Mesendoderm (in vitro differentiated cells): ENCODE results near the gene SNX1.

ENCODE experiments used
- DNase-seq: peaks from one replicate; pipeline ENCODE4 v3.0.0; 2013
- H2AK5ac ChIP-seq: 2 replicates; pipeline ENCODE4 v1.6.1; 2013; ENCODE audit warnings: low read length, inconsistent platforms
- H2BK120ac ChIP-seq: 2 replicates; pipeline ENCODE4 v1.6.1; 2013; ENCODE audit warnings: low read depth, mild to moderate bottlenecking, low read length, moderate library complexity, mixed read lengths
- H2BK15ac ChIP-seq: replicated peaks from 2 replicates; pipeline ENCODE4 v1.6.1; 2013; ENCODE audit warnings: low read depth, mild to moderate bottlenecking, moderate library complexity
- H2BK5ac ChIP-seq: 2 replicates; pipeline ENCODE4 v1.6.1; 2013; ENCODE audit warnings: low read length, inconsistent platforms
- H3K18ac ChIP-seq: 2 replicates; pipeline ENCODE4 v1.6.1; 2013; ENCODE audit warnings: mild to moderate bottlenecking, low read length, mixed read lengths
- H3K23ac ChIP-seq: one replicate; pipeline ENCODE4 v1.6.1; 2013; ENCODE audit warnings: low read length
- H3K27ac ChIP-seq: 2 replicates; pipeline ENCODE4 v1.5.1; 2013; ENCODE audit warnings: low read depth, mild to moderate bottlenecking, inconsistent platforms, low read length, moderate library complexity
- H3K27me3 ChIP-seq: 2 replicates; pipeline ENCODE4 v1.6.1; 2013; ENCODE audit warnings: low read length, control low read depth, mild to moderate bottlenecking, inconsistent platforms; ENCODE audit not compliant: insufficient read depth, poor library complexity
- H3K36me3 ChIP-seq: 2 replicates; pipeline ENCODE4 v1.6.1; 2013; ENCODE audit warnings: low read length, inconsistent platforms; ENCODE audit not compliant: control insufficient read depth, insufficient read depth
- H3K4ac ChIP-seq: one replicate; pipeline ENCODE4 v1.6.1; 2013; ENCODE audit warnings: low read depth, mild to moderate bottlenecking, low read length, moderate library complexity
- H3K4me1 ChIP-seq: 2 replicates; pipeline ENCODE4 v1.6.1; 2013; ENCODE audit warnings: low read depth, low read length, inconsistent platforms; ENCODE audit not compliant: control insufficient read depth
- H3K4me2 ChIP-seq: 2 replicates; pipeline ENCODE4 v1.6.1; 2013; ENCODE audit warnings: low read length
- H3K4me3 ChIP-seq: 2 replicates; pipeline ENCODE4 v1.5.1; 2013; ENCODE audit warnings: mild to moderate bottlenecking, low read length
- H3K56ac ChIP-seq: one replicate; pipeline ENCODE4 v1.6.1; 2013; ENCODE audit warnings: low read length
- H3K79me1 ChIP-seq: 2 replicates; pipeline ENCODE4 v1.6.1; 2013; ENCODE audit warnings: low read length, inconsistent platforms
- H3K79me2 ChIP-seq: 2 replicates; pipeline ENCODE4 v1.6.1; 2013; ENCODE audit warnings: mild to moderate bottlenecking, low read length; ENCODE audit not compliant: control insufficient read depth, insufficient read depth
- H3K9ac ChIP-seq: 2 replicates; pipeline ENCODE4 v1.6.1; 2013; ENCODE audit warnings: low read length, inconsistent platforms
- H4K5ac ChIP-seq: one replicate; pipeline ENCODE4 v1.6.1; 2013; ENCODE audit warnings: low read length
- H4K8ac ChIP-seq: one replicate; pipeline ENCODE4 v1.6.1; 2013; ENCODE audit warnings: low read depth, mild to moderate bottlenecking, control low read depth, low read length, moderate library complexity
- WGBS: extraction: QIAGEN DNeasy Blood & Tissue Kit; methylation state at CpG from one replicate; pipeline ENCODE4 v1.1.7; 2013; ENCODE audit warnings: low lambda C conversion rate, missing lambda C conversion rate; ENCODE audit not compliant: insufficient coverage; ENCODE audit errors: extremely low coverage; 5-methylcytosine and 5-hydroxymethylcytosine counted together

Gene SNX1

GRCh38 chr15:64095431-64095794 lies 369 bp upstream of the SNX1 start:
- Histone ChIP-seq H3K4me1 (peaks cover 7% of the 10 kb centered on the region), H2AK5ac (no peak overlapping the region), H4K5ac (no peak overlapping the region), H2BK5ac (no peak overlapping the region), H2BK120ac (no peak overlapping the region), H4K8ac (peak overlapping the region; percentile 59), H3K4ac (no peak overlapping the region), H3K79me1 (peaks cover 22% of the 10 kb centered on the region), H3K4me2 (peak overlapping the region; percentile 50), H3K4me3 (no peak overlapping the region), H3K27me3 (no peaks in the 10 kb centered on the region), H3K9ac (peak overlapping the region; percentile 55), H3K23ac (no peak overlapping the region), H3K27ac (no peak overlapping the region), H3K18ac (no peak overlapping the region), H3K79me2 (peaks cover 27% of the 10 kb centered on the region), H3K36me3 (no peaks in the 10 kb centered on the region), H3K56ac (peak overlapping the region; percentile 76), H2BK15ac (no peak overlapping the region)
- no CpG with 5 or more reads among the region's 4 CpGs for WGBS
- no peak for DNase-seq

GRCh38 chr15:64096668-64097384 lies 1.0 kb downstream of the SNX1 start:
- peak; percentile 52 for DNase-seq
- no peak overlapping the region for H4K8ac ChIP-seq
- H3K56ac ChIP-seq: peak overlapping the region; percentile 81
- peaks cover 24% of the 10 kb centered on the region for H3K79me2 ChIP-seq
- WGBS: no CpG with 5 or more reads among the region's 16 CpGs
- H2BK5ac ChIP-seq: no peak overlapping the region
- no peak overlapping the region for H3K4ac ChIP-seq
- no peaks in the 10 kb centered on the region for H3K27me3 ChIP-seq
- peaks cover 7% of the 10 kb centered on the region for H3K4me1 ChIP-seq
- H4K5ac ChIP-seq: no peak overlapping the region
- H3K18ac ChIP-seq: no peak overlapping the region
- no peak overlapping the region for H2AK5ac ChIP-seq
- H3K23ac ChIP-seq: no peak overlapping the region
- H3K36me3 ChIP-seq: no peaks in the 10 kb centered on the region
- no peak overlapping the region for H2BK120ac ChIP-seq
- H3K9ac ChIP-seq: peak overlapping the region; percentile 65
- H2BK15ac ChIP-seq: no peak overlapping the region
- H3K4me3 ChIP-seq: peak overlapping the region; percentile 45
- H3K79me1 ChIP-seq: peaks cover 19% of the 10 kb centered on the region
- H3K4me2 ChIP-seq: peak overlapping the region; percentile 49
- H3K27ac ChIP-seq: no peak overlapping the region

GRCh38 chr15:64099379-64099778 lies 3.6 kb downstream of the SNX1 start:
- Histone ChIP-seq H4K8ac (no peak overlapping the region), H3K23ac (no peak overlapping the region), H3K56ac (no peak overlapping the region), H3K9ac (no peak overlapping the region), H4K5ac (no peak overlapping the region), H2BK15ac (no peak overlapping the region), H3K27me3 (no peaks in the 10 kb centered on the region), H3K79me2 (peaks cover 20% of the 10 kb centered on the region), H3K79me1 (peaks cover 11% of the 10 kb centered on the region), H3K4me1 (peaks cover 4% of the 10 kb centered on the region), H3K18ac (no peak overlapping the region), H3K4ac (no peak overlapping the region), H3K4me2 (no peak overlapping the region), H2AK5ac (no peak overlapping the region), H3K36me3 (no peaks in the 10 kb centered on the region), H2BK120ac (no peak overlapping the region), H2BK5ac (no peak overlapping the region), H3K4me3 (no peak overlapping the region), H3K27ac (no peak overlapping the region)
- DNase-seq: no peak
- no CpG with 5 or more reads among the region's 2 CpGs for WGBS

- Histone ChIP-seq H3K23ac (no peak overlapping the region), H2BK120ac (no peak overlapping the region), H3K56ac (no peak overlapping the region), H2BK5ac (no peak overlapping the region), H4K8ac (no peak overlapping the region), H3K79me2 (peaks cover 20% of the 10 kb centered on the region), H2BK15ac (no peak overlapping the region), H3K4me3 (no peak overlapping the region), H3K36me3 (no peaks in the 10 kb centered on the region), H3K9ac (no peak overlapping the region), H3K18ac (no peak overlapping the region), H2AK5ac (no peak overlapping the region), H4K5ac (no peak overlapping the region), H3K27ac (no peak overlapping the region), H3K27me3 (no peaks in the 10 kb centered on the region), H3K79me1 (peaks cover 11% of the 10 kb centered on the region), H3K4ac (no peak overlapping the region), H3K4me2 (no peak overlapping the region), H3K4me1 (peaks cover 4% of the 10 kb centered on the region)
- DNase-seq: no peak
- no CpG with 5 or more reads among the region's 2 CpGs for WGBS
Observed at GRCh38 chr15:64100958-64101357, 5.2 kb downstream of the SNX1 start.

- H3K27me3 ChIP-seq: no peaks in the 10 kb centered on the region
- no peak overlapping the region for H2BK5ac ChIP-seq
- H2BK120ac ChIP-seq: no peak overlapping the region
- no peak for DNase-seq
- no peaks in the 10 kb centered on the region for H3K36me3 ChIP-seq
- no peak overlapping the region for H2BK15ac ChIP-seq
- H3K4ac ChIP-seq: no peak overlapping the region
- H3K9ac ChIP-seq: no peak overlapping the region
- no peak overlapping the region for H4K5ac ChIP-seq
- H3K4me1 ChIP-seq: no peaks in the 10 kb centered on the region
- no peak overlapping the region for H3K4me3 ChIP-seq
- no peak overlapping the region for H3K23ac ChIP-seq
- H3K27ac ChIP-seq: no peak overlapping the region
- no peak overlapping the region for H3K56ac ChIP-seq
- peaks cover 7% of the 10 kb centered on the region for H3K79me2 ChIP-seq
- no peak overlapping the region for H3K4me2 ChIP-seq
- no peak overlapping the region for H2AK5ac ChIP-seq
- H4K8ac ChIP-seq: no peak overlapping the region
- H3K79me1 ChIP-seq: peaks cover 9% of the 10 kb centered on the region
- no peak overlapping the region for H3K18ac ChIP-seq
- no CpG with 5 or more reads among the region's 2 CpGs for WGBS
Observed at GRCh38 chr15:64102497-64102896, 6.7 kb downstream of the SNX1 start.
